ENCODE results near the gene PLEKHA7. TPM values are rescaled to one million over a fixed set of nuclear protein-coding genes. Genes with fewer than 3 reads are reported as not detected.

The PLEKHA7 gene
- total and polyA plus RNA-seq, 2 of the 13 experiments (the other 11 are each of a cell fraction or from before 2014, with no cell fraction given), result 17.5 to 18.7 TPM

- TF ChIP-seq TFDP1 (CRISPR knock-in tag; IDR thresholded peaks at IDR 0.05; ENCODE audit: borderline replicate concordance), result no peak
- no peak for TF ChIP-seq PAX8 (CRISPR knock-in tag; IDR thresholded peaks at IDR 0.05; ENCODE audit: borderline replicate concordance)
- TF ChIP-seq ZFP36L1 (CRISPR knock-in tag; IDR thresholded peaks at IDR 0.05), result no peak
- TF ChIP-seq CREBL2 (CRISPR knock-in tag; IDR thresholded peaks at IDR 0.05; ENCODE audit: borderline replicate concordance), result no peak
- no peak for TF ChIP-seq ZNF296 (CRISPR knock-in tag; conservative IDR thresholded peaks at IDR 0.05)
- no peak for TF ChIP-seq RBAK (CRISPR knock-in tag; IDR thresholded peaks at IDR 0.05)
- TF ChIP-seq CSRNP1 (CRISPR knock-in tag; IDR thresholded peaks at IDR 0.05), result no peak
- TF ChIP-seq BCL6 (CRISPR knock-in tag; IDR thresholded peaks at IDR 0.05), result no peak
- no peak for TF ChIP-seq ASH2L (IDR thresholded peaks at IDR 0.05; ENCODE audit: insufficient read length, low read depth, low read length)
- no peak for TF ChIP-seq EHMT2 (IDR thresholded peaks at IDR 0.05; ENCODE audit: borderline replicate concordance, low read depth, low read length)
- no peak for TF ChIP-seq TRIM22 (IDR thresholded peaks at IDR 0.05)
- TF ChIP-seq CHD4 (IDR thresholded peaks at IDR 0.05; ENCODE audit: borderline replicate concordance, low read length), result no peak
- TF ChIP-seq ZNF556 (CRISPR knock-in tag; IDR thresholded peaks at IDR 0.05; ENCODE audit: borderline replicate concordance), result no peak
- TF ChIP-seq GATAD1 (CRISPR knock-in tag; IDR thresholded peaks at IDR 0.05), result no peak
- TF ChIP-seq SRSF1 (optimal IDR thresholded peaks at IDR 0.05; ENCODE audit: low read depth, low read length), result no peak
- TF ChIP-seq GPBP1L1 (CRISPR knock-in tag; IDR thresholded peaks at IDR 0.05), result no peak
- no peak for TF ChIP-seq KMT2B (CRISPR knock-in tag; IDR thresholded peaks at IDR 0.05)
- TF ChIP-seq SP4 (CRISPR knock-in tag; IDR thresholded peaks at IDR 0.05), result no peak
- TF ChIP-seq ZNF644 (CRISPR knock-in tag; IDR thresholded peaks at IDR 0.05; ENCODE audit: low read depth), result no peak
- no peak for TF ChIP-seq HNF4G (IDR thresholded peaks at IDR 0.05; ENCODE audit: borderline replicate concordance, low read depth, low read length)
- TF ChIP-seq HNF4G (CRISPR knock-in tag; IDR thresholded peaks at IDR 0.05; ENCODE audit: borderline replicate concordance, low read depth), result no peak
- FAIRE-seq, result no peak
Observed at GRCh38 chr11:16793009-16793408, 221.2 kb downstream of the PLEKHA7 start.

More at GRCh38 chr11:16793009-16793408, 221.2 kb downstream of the PLEKHA7 start:
- WGBS (ENCODE audit: low lambda C conversion rate), result 94% methylated on average over 3 of the region's 3 CpGs
- Histone ChIP-seq H3K36me3 (replicated peaks in 1 of 2; ENCODE audit: control insufficient read depth in 1 of 2, insufficient read depth in 2 of 2, low read length in 2 of 2) (peaks cover 20 to 38% of the 10 kb centered on the region in 2 experiments; a peak in 4 of 5 replicates), H4K20me1 (ENCODE audit: insufficient read depth, low read length) (no peaks in the 10 kb centered on the region), H3K4me1 (ENCODE audit: insufficient read depth, low read length) (peaks cover 7% of the 10 kb centered on the region), H3K79me2 (ENCODE audit: insufficient read depth, low read length) (no peaks in the 10 kb centered on the region), H3K9ac (ENCODE audit: insufficient read depth, low read depth, low read length) (no peak overlapping the region), H3K27ac (ENCODE audit: extremely low read length, insufficient read depth, low read length) (no peak overlapping the region), H3K4me2 (ENCODE audit: low read depth, low read length) (no peak overlapping the region), H3K9me3 (ENCODE audit: low read length) (no peaks in the 10 kb centered on the region), H2AFZ (ENCODE audit: low read length) (no peak overlapping the region), H3K27me3 (ENCODE audit: control insufficient read depth in 1 of 2, insufficient read depth in 2 of 2, low read length in 2 of 2) (no peaks in the 10 kb centered on the region), H3K4me3 (replicated peaks in 1 of 3; ENCODE audit: insufficient read depth in 1 of 3, low read depth in 2 of 3, low read length in 3 of 3) (no peak overlapping the region)
- DNase-seq (ENCODE audit: low spot score), result no peak
- in situ Hi-C loops (cut with HindIII; ENCODE audit: extremely low pct_ligation_motif_present, low pct_unique_long_range_greater_than_20kb) (no loop called here), intact Hi-C loops (cut with micrococcal nuclease; ENCODE audit: unreplicated experiment) (no loop called here)
- ChIA-PET CTCF (ENCODE audit: low intra/inter-chr PET ratio, low total read pairs) (no interaction called here), POLR2A (no interaction called here)
- ATAC-seq, result no peak
- no TSS peak for BruUV-seq (replicated peaks)
